Cardiac muscle cell (in vitro differentiated cells and primary cell): ENCODE measurements around the gene PHF2. TPM values are rescaled to one million over a fixed set of nuclear protein-coding genes. Genes with fewer than 3 reads are reported as not detected.

Source experiments
- DNase-seq, 2 donors: peaks; one replicate each; pipeline versions ENCODE4 v3.0.0 to v3.0.0-alpha.2; 2010 to 2017; ENCODE audit warnings: low read depth in 1 of 2, low spot score in 1 of 2
- H3K27ac ChIP-seq: fragments of 200-600 bp; sonication (generic); 2 replicates; pipeline ENCODE4 v1.5.1; 2016
- H3K27me3 ChIP-seq: fragments of 200-600 bp; sonication (generic); 2 replicates; pipeline ENCODE4 v1.6.0; 2016; ENCODE audit warnings: control low read depth
- H3K36me3 ChIP-seq: fragments of 200-600 bp; sonication (generic); 2 replicates; pipeline ENCODE4 v1.5.1; 2016; ENCODE audit warnings: control low read depth
- H3K4me1 ChIP-seq: fragments of 200-600 bp; sonication (generic); 2 replicates; pipeline ENCODE4 v1.8.1; 2017; ENCODE audit warnings: low read depth, mild to moderate bottlenecking, mixed run types
- H3K4me3 ChIP-seq: fragments of 200-600 bp; sonication (generic); 2 replicates; pipeline ENCODE4 v1.5.1; 2016; ENCODE audit warnings: mild to moderate bottlenecking
- H3K9me3 ChIP-seq: fragments of 200-600 bp; sonication (generic); 2 replicates; pipeline ENCODE4 v1.5.1; 2017; ENCODE audit warnings: low read depth, mild to moderate bottlenecking, control low read depth
- CTCF ChIP-seq: IDR thresholded peaks from 2 replicates; pipeline ENCODE4 v1.5.1; 2012; ENCODE audit warnings: low read depth, mild to moderate bottlenecking, low read length
- polyA plus RNA-seq: library from polyadenylated mRNA; unstranded; fragments of >200 nt; fragmentation: Nextera tagmentation; extraction: Ambion mirVana; gene quantifications from 2 replicates; pipeline ENCODE4 v1.2.1, GENCODE V29; 2016
- total RNA-seq: library from RNA; depleted of rRNA; stranded (reverse); fragments of >200 nt; gene quantifications from 2 replicates; pipeline ENCODE4 v1.2.3, GENCODE V29; 2016

The PHF2 gene
- total and polyA plus RNA-seq, 2 experiments from 2014 or later: 14.1 to 33.7 TPM

GRCh38 chr9:93659044-93659836 lies 82.9 kb downstream of the PHF2 start:
- no peak overlapping the region for H3K4me3 ChIP-seq
- H3K36me3 ChIP-seq: no peaks in the 10 kb centered on the region
- no peaks in the 10 kb centered on the region for H3K27me3 ChIP-seq
- no peaks in the 10 kb centered on the region for H3K4me1 ChIP-seq
- TF ChIP-seq CTCF: no peak
- no peak overlapping the region for H3K27ac ChIP-seq
- no peaks in the 10 kb centered on the region for H3K9me3 ChIP-seq
- no peak for DNase-seq

- H3K36me3 ChIP-seq: no peaks in the 10 kb centered on the region
- TF ChIP-seq CTCF: no peak
- H3K27me3 ChIP-seq: no peaks in the 10 kb centered on the region
- DNase-seq: no peak
- H3K27ac ChIP-seq: no peak overlapping the region
- no peak overlapping the region for H3K4me3 ChIP-seq
- no peaks in the 10 kb centered on the region for H3K9me3 ChIP-seq
- H3K4me1 ChIP-seq: no peaks in the 10 kb centered on the region
Measured at GRCh38 chr9:93659837-93660177, 83.4 kb downstream of the PHF2 start.

DNA sequence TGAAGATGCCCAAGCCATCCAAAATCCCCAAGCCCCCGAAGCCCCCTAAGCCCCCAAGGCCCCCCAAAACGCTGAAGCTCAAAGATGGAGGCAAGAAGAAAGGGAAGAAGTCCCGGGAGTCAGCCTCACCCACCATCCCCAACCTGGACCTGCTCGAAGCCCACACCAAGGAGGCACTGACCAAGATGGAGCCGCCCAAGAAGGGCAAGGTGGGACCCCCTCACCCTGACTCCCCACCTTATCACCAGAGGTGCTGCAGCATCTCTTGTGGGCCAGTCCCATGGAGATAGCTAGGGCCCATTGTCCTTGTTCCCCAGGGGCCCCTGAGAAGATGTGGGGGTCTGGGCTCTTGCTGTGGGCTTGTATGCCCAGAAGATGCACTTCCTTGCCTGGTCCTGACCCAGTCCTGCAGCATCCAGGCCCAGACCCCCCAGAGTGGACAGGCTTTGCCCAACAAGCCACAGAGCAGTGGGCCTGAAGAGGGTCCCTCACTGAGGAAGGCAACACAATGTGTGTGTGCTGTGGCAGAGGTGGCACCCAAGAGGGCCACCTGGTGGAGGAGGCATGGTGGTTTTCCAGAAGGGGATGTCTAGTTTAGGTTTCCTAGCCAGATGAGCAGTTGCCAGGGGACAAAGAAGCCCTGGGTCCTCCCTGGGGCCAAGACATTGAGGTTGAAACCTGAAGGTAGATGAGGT lies 84.1 kb downstream of the PHF2 start:
- Histone ChIP-seq H3K9me3 (no peaks in the 10 kb centered on the region), H3K27me3 (no peaks in the 10 kb centered on the region), H3K4me1 (no peaks in the 10 kb centered on the region), H3K36me3 (no peaks in the 10 kb centered on the region), H3K4me3 (no peak overlapping the region), H3K27ac (no peak overlapping the region)
- no peak for TF ChIP-seq CTCF
- DNase-seq: no peak

GRCh38 chr9:93661591-93661990 lies 85.2 kb downstream of the PHF2 start:
- Histone ChIP-seq H3K4me3 (no peak overlapping the region), H3K27me3 (no peaks in the 10 kb centered on the region), H3K4me1 (no peaks in the 10 kb centered on the region), H3K36me3 (no peaks in the 10 kb centered on the region), H3K9me3 (no peaks in the 10 kb centered on the region), H3K27ac (no peak overlapping the region)
- TF ChIP-seq CTCF: no peak
- no peak for DNase-seq

DNA sequence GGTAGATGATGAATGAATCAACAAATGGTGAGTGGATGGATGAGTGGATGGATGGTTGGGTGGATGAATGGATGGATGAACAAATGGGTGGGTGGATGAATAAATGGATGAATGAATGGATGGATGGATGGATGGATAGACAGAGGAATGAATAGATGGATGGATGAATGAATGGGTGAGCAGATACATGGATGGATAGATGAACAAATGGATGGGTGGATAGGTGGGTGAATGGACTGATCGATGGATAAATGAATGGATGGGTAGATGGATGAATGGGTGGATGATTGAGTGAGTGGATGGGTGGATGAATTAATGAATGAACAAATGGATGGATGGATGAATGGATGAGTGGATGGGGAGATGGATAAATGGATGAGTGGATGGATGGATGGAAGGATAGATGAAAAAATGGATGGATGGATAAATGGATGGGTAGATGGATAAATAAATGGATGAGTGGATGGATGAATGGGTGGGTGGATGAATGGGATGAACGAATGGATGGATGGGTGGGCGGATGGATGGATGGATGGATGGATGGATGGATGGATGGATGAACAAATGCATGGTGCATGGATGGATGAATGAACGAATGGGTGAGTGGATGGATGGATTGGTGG lies 85.7 kb downstream of the PHF2 start:
- no peak overlapping the region for H3K27ac ChIP-seq
- H3K36me3 ChIP-seq: no peaks in the 10 kb centered on the region
- H3K27me3 ChIP-seq: no peaks in the 10 kb centered on the region
- no peak overlapping the region for H3K4me3 ChIP-seq
- H3K9me3 ChIP-seq: no peaks in the 10 kb centered on the region
- no peak for DNase-seq
- no peak for TF ChIP-seq CTCF
- H3K4me1 ChIP-seq: no peaks in the 10 kb centered on the region
